Activated naive CD4-positive, alpha-beta T cell treated with anti-CD3 and anti-CD28 coated beads, Interleukin-2, amount 10 ng/mL, durations not matched to agents 7 days and 5 days (primary cell): ENCODE measurements around the gene FAM177B.

Experiments used
- CTCF ChIA-PET: fragments of 350-600 bp; sonication (Branson Sonifier 250); formaldehyde crosslinking; loops from one replicate; lab custom pipeline; 2021; ENCODE audit warnings: antibody characterized with exemption; lab: Charles Lee
- DNase-seq: peaks from one replicate; pipeline ENCODE4 v3.0.0-alpha.2; 2020
- H3K27ac Mint-ChIP-seq: one replicate; pipeline ENCODE4 v1.8.0; 2021; ENCODE audit warnings: mild to moderate bottlenecking, moderate library complexity, mixed read lengths
- H3K27me3 Mint-ChIP-seq: one replicate; pipeline ENCODE4 v1.8.0; 2021; ENCODE audit warnings: mild to moderate bottlenecking, mixed read lengths
- H3K36me3 Mint-ChIP-seq: one replicate; pipeline ENCODE4 v1.8.0; 2021; ENCODE audit warnings: mixed read lengths
- H3K4me1 Mint-ChIP-seq: one replicate; pipeline ENCODE4 v1.8.0; 2021; ENCODE audit warnings: mixed read lengths
- H3K4me3 Mint-ChIP-seq: one replicate; pipeline ENCODE4 v1.8.0; 2021; ENCODE audit warnings: mild to moderate bottlenecking, moderate library complexity, mixed read lengths
- H3K9me3 Mint-ChIP-seq: one replicate; pipeline ENCODE4 v1.8.0; 2021; ENCODE audit warnings: mixed read lengths

The FAM177B gene

DNA sequence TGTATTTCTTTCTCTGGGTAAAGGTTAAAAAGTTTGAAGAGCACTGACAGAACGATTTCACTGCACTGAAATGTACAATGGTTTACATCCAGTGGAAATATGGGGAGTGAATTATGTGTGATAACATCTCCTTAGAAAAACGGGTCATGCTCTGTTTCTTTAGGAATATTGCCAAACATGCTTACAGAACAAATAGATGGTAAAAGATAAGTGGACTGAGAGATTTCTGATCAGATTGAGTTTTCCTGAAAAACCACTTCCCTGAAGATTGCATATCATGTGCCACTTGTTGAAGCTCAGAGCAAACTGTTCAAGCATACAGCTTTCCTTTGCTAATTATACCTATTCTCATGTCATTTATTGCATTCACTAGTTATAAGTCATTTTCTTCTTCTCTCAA is 47.9 kb downstream of the FAM177B start:
- H3K27me3 Mint-ChIP-seq, result peaks cover 26% of the 10 kb centered on the region
- peaks cover 5% of the 10 kb centered on the region for H3K9me3 Mint-ChIP-seq
- CTCF ChIA-PET, result interaction anchor here (0.7 kb wide), 1 partner anchor 16 kb away, joined by 4 read pairs; no protein-coding TSS in a partner anchor
- no peaks in the 10 kb centered on the region for H3K4me1 Mint-ChIP-seq
- no peak for DNase-seq
- H3K27ac Mint-ChIP-seq, result no peak overlapping the region
- H3K4me3 Mint-ChIP-seq, result no peak overlapping the region
- peaks cover 2% of the 10 kb centered on the region for H3K36me3 Mint-ChIP-seq

DNA sequence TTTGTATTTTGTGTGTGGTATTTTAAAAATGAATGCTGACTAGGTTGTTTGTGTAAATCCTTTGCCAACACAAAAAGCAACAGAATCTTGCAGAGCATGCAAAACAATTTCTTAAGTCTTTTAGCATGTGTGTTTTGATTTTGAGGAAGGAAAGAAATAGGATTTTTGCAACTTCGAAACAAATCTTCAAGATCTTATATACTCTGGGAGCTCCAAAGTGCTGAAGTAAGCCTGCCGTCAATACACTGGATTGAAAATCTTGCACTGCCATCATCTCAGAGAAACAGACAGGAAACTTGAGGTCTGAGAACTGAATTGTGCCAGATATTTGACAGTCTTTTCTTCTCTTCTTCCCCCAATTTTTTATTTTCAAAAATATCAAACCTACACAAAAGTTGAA is 48.5 kb downstream of the FAM177B start:
- no peak overlapping the region for H3K4me3 Mint-ChIP-seq
- H3K4me1 Mint-ChIP-seq, result peaks cover 3% of the 10 kb centered on the region
- H3K9me3 Mint-ChIP-seq, result peaks cover 10% of the 10 kb centered on the region
- H3K27ac Mint-ChIP-seq, result no peak overlapping the region
- DNase-seq, result no peak
- peaks cover 22% of the 10 kb centered on the region for H3K27me3 Mint-ChIP-seq
- H3K36me3 Mint-ChIP-seq, result peaks cover 2% of the 10 kb centered on the region
- CTCF ChIA-PET, result interaction anchor here (0.7 kb wide), 1 partner anchor 17 kb away, joined by 4 read pairs; no protein-coding TSS in a partner anchor

DNA sequence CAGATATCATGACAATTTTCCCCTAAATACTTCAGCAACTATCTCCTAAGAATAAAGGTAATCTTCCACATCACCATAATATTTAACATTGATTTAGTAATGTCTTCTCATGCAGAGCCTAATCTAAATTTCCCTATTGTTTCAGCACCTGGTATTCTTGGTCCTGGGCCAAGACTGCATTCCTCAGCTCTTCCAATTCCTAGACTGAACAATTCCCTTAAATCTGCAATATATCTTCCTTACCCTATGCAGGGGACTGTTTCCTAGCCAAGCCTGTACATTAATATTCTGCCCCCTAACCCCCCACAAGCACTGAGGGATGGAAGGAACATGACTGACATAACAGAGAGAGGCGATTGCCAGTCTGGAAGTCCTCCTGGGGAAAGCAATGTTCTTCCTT is 49.1 kb downstream of the FAM177B start:
- CTCF ChIA-PET, result no interaction called here
- no peak overlapping the region for H3K4me3 Mint-ChIP-seq

DNA sequence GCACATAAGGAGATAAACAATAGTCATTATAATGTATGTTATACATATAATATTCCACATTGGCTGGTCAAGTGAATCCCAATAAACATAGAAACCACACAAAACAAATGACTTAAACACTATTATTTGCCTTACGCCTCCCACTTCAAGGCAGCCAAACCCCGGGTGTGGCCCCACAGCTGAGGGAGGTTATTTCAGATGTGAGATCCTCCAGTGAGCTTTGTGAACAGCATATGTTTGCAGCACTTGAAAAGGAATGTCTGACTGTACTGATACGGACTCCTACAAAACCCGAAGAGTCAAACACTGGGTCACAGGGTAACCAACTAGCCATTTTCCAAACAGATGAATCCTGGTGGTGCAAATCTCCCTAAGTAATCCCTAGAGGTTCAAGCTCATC is 50.7 kb downstream of the FAM177B start:
- H3K36me3 Mint-ChIP-seq, result peaks cover 2% of the 10 kb centered on the region
- peaks cover 14% of the 10 kb centered on the region for H3K27me3 Mint-ChIP-seq
- H3K4me1 Mint-ChIP-seq, result peaks cover 12% of the 10 kb centered on the region
- H3K4me3 Mint-ChIP-seq, result no peak overlapping the region
- H3K9me3 Mint-ChIP-seq, result peaks cover 11% of the 10 kb centered on the region
- CTCF ChIA-PET, result no interaction called here
- no peak for DNase-seq
- no peak overlapping the region for H3K27ac Mint-ChIP-seq

More for the DNA sequence above, 49.1 kb downstream of the FAM177B start:
- H3K27ac Mint-ChIP-seq, result no peak overlapping the region
- no peak for DNase-seq
- H3K9me3 Mint-ChIP-seq, result peaks cover 11% of the 10 kb centered on the region
- peaks cover 2% of the 10 kb centered on the region for H3K36me3 Mint-ChIP-seq
- H3K27me3 Mint-ChIP-seq, result peaks cover 22% of the 10 kb centered on the region
- peaks cover 9% of the 10 kb centered on the region for H3K4me1 Mint-ChIP-seq

DNA sequence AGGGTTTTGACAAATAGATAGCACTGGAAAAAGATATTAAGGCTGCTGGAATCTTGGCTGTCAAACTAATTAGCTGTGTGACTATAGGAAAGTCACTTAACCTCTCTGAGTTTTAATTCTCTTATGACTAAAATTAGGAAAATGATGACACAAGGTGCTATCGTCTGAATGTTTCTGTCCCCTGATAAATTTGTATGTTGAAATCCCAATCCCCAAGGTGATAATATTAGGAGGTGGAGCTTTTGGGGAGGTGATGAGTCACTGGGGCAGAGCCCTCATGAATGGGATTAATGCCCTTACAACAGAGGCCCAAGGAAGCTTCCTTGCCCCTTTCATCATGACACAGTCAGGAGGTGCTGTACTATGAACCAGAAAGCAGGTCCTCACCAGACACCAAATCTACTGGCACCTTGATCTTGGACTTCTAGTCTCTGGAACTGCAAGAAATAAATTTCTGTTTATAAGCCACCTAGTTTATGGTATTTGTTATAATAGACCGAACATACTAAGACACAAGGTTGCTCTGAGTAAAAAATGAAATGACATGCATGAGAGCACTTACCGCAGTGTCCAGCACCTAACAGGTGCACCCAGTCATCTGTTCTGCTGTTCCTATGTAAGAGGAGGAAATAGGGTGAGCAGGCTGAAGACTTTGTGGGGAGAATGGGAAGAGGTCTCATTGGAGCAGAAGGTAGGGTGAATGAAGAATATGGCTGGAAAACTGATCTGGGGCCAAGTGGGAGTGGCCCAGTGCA is 51.6 kb downstream of the FAM177B start:
- DNase-seq, result no peak
- Mint-ChIP-seq H3K27ac (no peak overlapping the region), H3K4me1 (peaks cover 12% of the 10 kb centered on the region), H3K27me3 (peaks cover 10% of the 10 kb centered on the region), H3K4me3 (no peak overlapping the region), H3K9me3 (peaks cover 11% of the 10 kb centered on the region), H3K36me3 (peaks cover 2% of the 10 kb centered on the region)
- CTCF ChIA-PET, result interaction anchor here (0.6 kb wide), 1 partner anchor 10 kb away, joined by 3 read pairs; no protein-coding TSS in a partner anchor

DNA sequence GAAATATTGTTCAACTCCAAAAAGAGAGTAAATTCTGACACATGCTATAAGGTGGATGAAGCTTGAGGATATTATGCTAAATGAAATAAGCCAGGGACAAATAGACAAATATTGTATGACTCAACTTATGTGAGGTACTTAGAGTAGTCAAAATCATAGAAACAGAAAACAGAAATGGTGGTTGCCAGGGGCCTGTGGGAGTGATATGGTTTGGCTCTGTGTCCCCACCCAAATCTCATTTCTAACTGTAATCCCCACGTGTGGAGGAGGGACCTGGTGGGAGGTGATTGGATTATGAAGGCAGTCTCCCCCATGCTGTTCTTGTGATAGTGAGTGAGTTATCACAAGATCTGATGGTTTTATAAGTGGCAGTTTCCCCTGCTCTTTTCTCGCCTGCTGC is 53.1 kb downstream of the FAM177B start:
- Mint-ChIP-seq H3K36me3 (peaks cover 2% of the 10 kb centered on the region), H3K4me1 (peaks cover 12% of the 10 kb centered on the region), H3K27me3 (no peaks in the 10 kb centered on the region), H3K27ac (no peak overlapping the region), H3K4me3 (no peak overlapping the region), H3K9me3 (peaks cover 11% of the 10 kb centered on the region)
- DNase-seq, result no peak
- CTCF ChIA-PET, result no interaction called here

DNA sequence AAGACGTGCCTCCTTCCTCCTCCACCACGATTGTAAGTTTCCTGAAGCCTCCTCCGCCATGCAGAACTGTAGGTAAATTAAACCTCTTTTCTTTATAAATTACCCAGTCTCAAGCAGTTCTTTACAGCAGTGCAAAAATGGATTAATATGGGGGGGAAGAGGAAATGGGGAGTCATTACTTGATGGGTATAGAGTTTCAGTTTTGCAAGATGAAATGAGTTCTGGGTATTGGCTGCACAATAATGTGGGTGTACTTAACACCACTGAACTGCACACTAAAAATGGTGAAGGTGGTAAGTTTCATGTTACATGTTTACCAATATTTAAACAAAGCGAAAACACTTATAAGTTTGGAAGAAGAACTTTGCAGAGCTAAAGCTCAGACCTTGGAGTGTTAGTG is 53.5 kb downstream of the FAM177B start:
- Mint-ChIP-seq H3K27me3 (no peaks in the 10 kb centered on the region), H3K27ac (no peak overlapping the region)
- CTCF ChIA-PET, result interaction anchor here (1.0 kb wide), 1 partner anchor 335 kb away, joined by 3 read pairs; no protein-coding TSS in a partner anchor

DNA sequence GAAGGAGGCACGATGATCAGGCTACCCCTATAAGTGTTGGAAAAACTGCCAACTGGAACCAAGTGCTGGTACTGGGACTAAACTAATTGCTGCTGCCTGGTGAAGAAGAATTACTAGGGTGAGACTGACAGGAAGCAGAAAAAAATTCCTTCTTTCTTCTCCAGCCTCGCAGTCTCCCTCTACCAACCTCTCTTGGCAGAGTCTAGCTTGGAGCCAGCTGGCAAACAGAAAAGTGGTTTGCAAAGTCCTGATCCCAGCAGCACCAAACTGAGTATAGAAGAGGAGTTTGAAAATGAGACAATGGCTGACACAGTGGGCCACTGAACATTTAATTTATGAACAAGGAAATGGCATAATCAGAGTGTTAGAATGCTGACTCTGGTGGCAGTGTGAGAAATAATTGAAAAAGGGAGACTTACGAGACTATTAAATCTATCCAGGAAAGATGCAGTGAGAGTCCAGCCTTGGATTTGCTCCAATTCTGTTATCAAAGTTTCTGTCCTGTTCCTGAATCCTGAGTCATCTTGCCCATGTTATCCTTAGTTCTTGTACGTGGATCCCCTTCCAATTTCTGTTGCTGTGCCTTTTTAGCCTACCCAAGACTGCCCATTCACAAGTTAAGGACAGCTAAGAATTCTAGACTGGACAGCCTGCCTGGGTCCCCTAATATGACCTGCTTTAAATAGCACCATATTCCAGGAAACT is 54.2 kb downstream of the FAM177B start:
- Mint-ChIP-seq H3K36me3 (peaks cover 2% of the 10 kb centered on the region), H3K9me3 (peaks cover 11% of the 10 kb centered on the region), H3K4me1 (peaks cover 12% of the 10 kb centered on the region), H3K27me3 (peaks cover 4% of the 10 kb centered on the region), H3K4me3 (no peak overlapping the region), H3K27ac (no peak overlapping the region)
- no peak for DNase-seq
- CTCF ChIA-PET, result interaction anchor here (1.0 kb wide), 1 partner anchor 334 kb away, joined by 3 read pairs; no protein-coding TSS in a partner anchor

More for the DNA sequence above, 53.5 kb downstream of the FAM177B start:
- H3K9me3 Mint-ChIP-seq, result peaks cover 11% of the 10 kb centered on the region
- H3K4me3 Mint-ChIP-seq, result no peak overlapping the region
- H3K4me1 Mint-ChIP-seq, result peaks cover 12% of the 10 kb centered on the region
- DNase-seq, result no peak
- H3K36me3 Mint-ChIP-seq, result peaks cover 2% of the 10 kb centered on the region

DNA sequence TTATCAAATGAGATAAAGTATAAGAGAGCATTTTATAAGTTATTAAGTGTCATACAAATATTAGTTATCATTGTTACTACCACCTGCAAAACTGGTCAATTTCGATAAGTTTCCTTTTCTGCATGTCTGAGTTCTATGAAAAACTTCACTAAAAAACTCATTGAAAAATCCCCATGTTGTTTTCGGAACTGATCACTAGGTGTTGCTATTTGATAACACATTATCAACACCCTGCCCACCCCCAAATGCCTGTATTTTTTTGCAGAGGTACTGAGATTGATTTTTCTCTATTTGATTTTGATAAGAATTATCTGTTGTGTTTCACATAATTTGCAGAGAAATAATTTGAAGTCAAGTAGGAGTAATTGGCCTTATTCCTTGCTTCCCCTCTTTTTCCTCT is 55.7 kb downstream of the FAM177B start:
- CTCF ChIA-PET, result interaction anchor here (0.7 to 4.4 kb wide), 7 partner anchors 296 to 341 kb away, joined by 3 to 30 read pairs (median 4); no protein-coding TSS in a partner anchor
- peaks cover 7% of the 10 kb centered on the region for H3K27me3 Mint-ChIP-seq
- no peak overlapping the region for H3K27ac Mint-ChIP-seq
- peaks cover 11% of the 10 kb centered on the region for H3K9me3 Mint-ChIP-seq
- peaks cover 14% of the 10 kb centered on the region for H3K4me1 Mint-ChIP-seq
- no peak overlapping the region for H3K4me3 Mint-ChIP-seq
- no peak for DNase-seq
- H3K36me3 Mint-ChIP-seq, result peaks cover 2% of the 10 kb centered on the region

DNA sequence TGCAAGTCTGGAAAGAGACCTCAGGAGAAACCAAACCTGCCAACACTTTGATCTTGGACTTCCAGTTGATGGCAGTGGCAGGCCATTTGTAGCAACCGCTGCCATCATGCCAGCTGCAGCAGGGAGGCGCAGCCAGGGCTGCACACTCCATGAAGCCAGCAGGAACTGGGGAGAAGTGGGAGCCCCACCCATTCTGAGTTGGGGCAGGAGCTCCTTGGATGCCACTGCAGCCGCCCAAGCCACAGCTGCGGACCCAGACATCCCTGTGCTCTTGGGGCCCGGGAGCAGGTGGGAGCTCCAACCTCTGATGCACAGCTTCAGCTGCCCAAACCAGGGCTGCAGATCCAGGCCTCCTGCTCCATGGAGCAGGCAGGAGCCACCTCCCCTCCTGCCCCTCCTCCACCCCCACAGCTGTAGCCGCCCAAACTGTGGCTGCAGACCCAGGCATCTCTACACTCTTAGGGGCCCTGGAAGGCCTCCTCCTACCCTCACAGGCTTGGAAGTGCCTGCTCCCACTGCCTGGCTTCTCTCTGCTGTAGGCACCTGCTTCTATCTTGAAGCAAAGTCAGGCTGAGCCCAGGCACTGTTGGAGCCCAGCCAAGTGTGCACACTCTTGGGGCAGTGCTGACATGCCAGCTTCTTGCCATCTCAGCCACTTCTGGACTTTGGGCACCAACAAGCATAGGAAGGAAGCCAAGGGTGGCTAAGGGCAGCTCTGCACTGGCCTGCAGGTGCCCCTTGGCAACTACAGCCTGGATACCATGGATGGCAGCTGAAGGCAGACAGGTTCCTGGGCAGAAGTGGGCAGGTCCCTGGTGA is 57.9 kb downstream of the FAM177B start:
- peaks cover 32% of the 10 kb centered on the region for H3K4me1 Mint-ChIP-seq
- no peak overlapping the region for H3K27ac Mint-ChIP-seq
- no peaks in the 10 kb centered on the region for H3K36me3 Mint-ChIP-seq
- no peak for DNase-seq
- H3K4me3 Mint-ChIP-seq, result no peak overlapping the region
- H3K9me3 Mint-ChIP-seq, result peaks cover 7% of the 10 kb centered on the region
- peaks cover 16% of the 10 kb centered on the region for H3K27me3 Mint-ChIP-seq
- CTCF ChIA-PET, result interaction anchor here (1.3 to 4.4 kb wide), 2 partner anchors 286 to 294 kb away, joined by 4 to 30 read pairs; no protein-coding TSS in a partner anchor

DNA sequence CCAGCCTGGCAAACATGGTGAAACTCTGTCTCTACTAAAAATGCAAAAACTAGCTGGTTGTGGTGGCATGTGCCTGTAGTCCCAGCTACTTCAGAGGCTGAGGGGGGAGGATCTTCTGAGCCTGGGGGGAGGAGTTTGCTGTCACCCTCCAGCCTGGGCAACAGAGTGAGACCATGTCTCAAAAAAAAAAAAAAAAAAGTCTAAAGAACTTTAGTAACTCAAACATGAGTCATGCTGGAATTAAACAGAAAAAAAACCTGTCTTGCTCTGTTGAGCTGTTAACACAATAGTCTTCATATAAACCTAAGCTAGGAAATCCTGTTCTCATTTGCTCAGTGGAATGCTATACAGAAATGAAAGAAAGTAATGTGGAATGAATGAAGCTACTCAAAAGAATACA is 61.1 kb downstream of the FAM177B start:
- Mint-ChIP-seq H3K4me1 (peaks cover 22% of the 10 kb centered on the region), H3K27ac (no peak overlapping the region), H3K9me3 (no peaks in the 10 kb centered on the region), H3K4me3 (no peak overlapping the region), H3K36me3 (no peaks in the 10 kb centered on the region), H3K27me3 (peaks cover 31% of the 10 kb centered on the region)
- CTCF ChIA-PET, result interaction anchor here (0.6 to 1.4 kb wide), 3 partner anchors 10 to 291 kb away, joined by 3 to 6 read pairs (median 3); no protein-coding TSS in a partner anchor
- DNase-seq, result peak; percentile 44

DNA sequence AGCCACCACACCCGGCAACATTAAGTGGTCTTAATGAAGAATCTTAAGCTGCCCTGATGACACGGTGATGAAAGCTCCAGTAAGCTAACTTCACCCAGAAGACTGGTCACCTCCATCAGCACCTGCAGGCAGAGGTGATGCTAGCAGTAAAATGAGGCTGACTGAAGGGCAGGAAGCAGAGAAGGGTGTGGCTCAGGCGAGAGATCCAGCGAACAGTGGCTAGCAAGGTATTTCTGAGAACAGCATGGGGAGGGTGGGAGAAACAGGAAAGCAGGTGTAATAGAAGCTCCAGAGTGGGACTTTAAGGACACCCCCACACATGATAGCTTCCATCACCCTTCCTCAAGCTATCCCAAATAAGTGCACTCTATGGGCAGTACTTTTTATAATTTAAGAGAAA is 62.0 kb downstream of the FAM177B start:
- Mint-ChIP-seq H3K36me3 (no peaks in the 10 kb centered on the region), H3K9me3 (no peaks in the 10 kb centered on the region), H3K27me3 (peaks cover 31% of the 10 kb centered on the region), H3K27ac (no peak overlapping the region), H3K4me1 (peaks cover 22% of the 10 kb centered on the region), H3K4me3 (no peak overlapping the region)
- peak; percentile 44 for DNase-seq
- CTCF ChIA-PET, result interaction anchor here (0.6 to 1.0 kb wide), 2 partner anchors 9 to 29 kb away, joined by 3 read pairs; no protein-coding TSS in a partner anchor
